Aorta (tissue), 5 donors: ENCODE data around the gene JPH3. TPM values are rescaled to one million over a fixed set of nuclear protein-coding genes. Genes with fewer than 3 reads are reported as not detected.

Experiments
- ATAC-seq: fragments of 200-7000 bp; cut with Tn5 transposase; one replicate; pipeline ENCODE4 v1.9.1; 2022; ENCODE audit warnings: moderate library complexity; ENCODE audit not compliant: low FRiP score
- DNase-seq, 2 donors: peaks; one replicate each; pipeline ENCODE4 v3.0.0-alpha.2; 2020
- H3K27ac ChIP-seq, 2 donors: one replicate each; pipeline ENCODE4 v1.5.1; 2013; ENCODE audit warnings: low read length in 2 of 2, mild to moderate bottlenecking in 2 of 2, moderate library complexity in 2 of 2, control low read depth in 1 of 2, inconsistent platforms in 1 of 2, low read depth in 1 of 2
- H3K27me3 ChIP-seq, 2 donors: one replicate each; pipeline ENCODE4 v1.6.1; 2013; ENCODE audit warnings: control low read depth in 1 of 2, low read length in 1 of 2, mild to moderate bottlenecking in 1 of 2, moderate library complexity in 1 of 2; ENCODE audit not compliant: insufficient read depth in 2 of 2, control insufficient read depth in 1 of 2
- H3K36me3 ChIP-seq, 2 donors: one replicate each; pipeline ENCODE4 v1.6.1; 2013; ENCODE audit warnings: control low read depth in 1 of 2, low read length in 1 of 2, mild to moderate bottlenecking in 1 of 2; ENCODE audit not compliant: insufficient read depth in 2 of 2, control insufficient read depth in 1 of 2
- H3K4me1 ChIP-seq, 2 donors: one replicate each; pipeline ENCODE4 v1.6.1; 2013; ENCODE audit warnings: low read length in 2 of 2, control low read depth in 1 of 2, mild to moderate bottlenecking in 1 of 2, moderate library complexity in 1 of 2; ENCODE audit not compliant: insufficient read depth in 2 of 2, control insufficient read depth in 1 of 2
- H3K4me3 ChIP-seq, 2 donors: one replicate each; pipeline ENCODE4 v1.5.1; 2013; ENCODE audit warnings: low read length in 2 of 2, control low read depth in 1 of 2, mild to moderate bottlenecking in 1 of 2
- H3K9me3 ChIP-seq: one replicate; pipeline ENCODE4 v1.6.1; 2013; ENCODE audit warnings: mild to moderate bottlenecking, low read length; ENCODE audit not compliant: control insufficient read depth
- WGBS, 2 donors: extraction: QIAGEN DNeasy Blood & Tissue Kit; methylation state at CpG; one replicate each; pipeline ENCODE4 v1.1.7; 2013; 5-methylcytosine and 5-hydroxymethylcytosine counted together
- intact Hi-C, 2 donors: fragments of 100-400 bp; cut with DNase I; formaldehyde crosslinking; loops; one replicate each; pipeline versions ENCODE4 v1.14.2 to v1.15.0; 2022
- polyA plus RNA-seq, 2 donors: library from polyadenylated mRNA; stranded (reverse); fragments of 200-250 nt; gene quantifications; one replicate each; pipeline ENCODE4 v1.2.3, GENCODE V29; 2013
- total RNA-seq, 2 donors: library from RNA; stranded (reverse); fragmentation: NEBNext Ultra II Directional; extraction: Animal tissue kit (Norgen Biotek cat#: 25700); gene quantifications; one replicate each; pipeline ENCODE4 v1.2.1, GENCODE V29; 2021
- donor health status: healthy with polysubstance abuse.
- donor health status: Bipolar disorder and iron deficiency.
- donor health status: DM: no; HTN: no; CAD: no.
- donor health status: DM: no; HTN: no; CAD: no.
- donor health status: DM: yes; HTN: yes; CAD: no.

JPH3 gene
- total and polyA plus RNA-seq, 4 donors = 0.21 to 0.26 TPM; not detected in 2

DNA sequence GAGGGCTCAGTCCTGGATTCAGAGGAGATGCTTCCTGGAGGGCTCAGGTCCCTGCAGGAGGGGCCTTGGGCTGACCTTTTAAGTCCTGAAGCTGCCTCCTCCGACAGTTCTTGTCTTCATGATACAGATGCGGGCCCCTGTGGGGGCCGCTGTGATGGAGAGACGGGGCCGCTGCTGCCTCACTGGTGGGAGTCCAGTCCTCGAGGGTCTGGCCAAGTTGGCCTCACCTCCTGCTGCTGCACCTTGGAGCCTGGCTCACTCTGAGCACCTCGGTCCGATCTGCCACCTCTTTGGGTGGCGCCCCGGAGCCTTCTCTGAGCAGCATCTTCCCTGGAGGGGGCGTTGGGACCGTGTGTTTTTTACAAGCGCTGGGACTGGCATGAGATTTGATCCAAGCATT is 84.4 kb downstream of the JPH3 start:
- WGBS, 2 donors = 70 to 77% methylated on average over 13 of the region's 13 CpGs
- Histone ChIP-seq H3K27ac (no peak overlapping the region), H3K4me1 (no peaks in the 10 kb centered on the region), H3K27me3 (no peaks in the 10 kb centered on the region), H3K9me3 (no peaks in the 10 kb centered on the region), H3K4me3 (no peak overlapping the region), H3K36me3 (no peaks in the 10 kb centered on the region)
- DNase-seq (no peak), ATAC-seq (no peak)
- intact Hi-C loops = no loop called here

DNA sequence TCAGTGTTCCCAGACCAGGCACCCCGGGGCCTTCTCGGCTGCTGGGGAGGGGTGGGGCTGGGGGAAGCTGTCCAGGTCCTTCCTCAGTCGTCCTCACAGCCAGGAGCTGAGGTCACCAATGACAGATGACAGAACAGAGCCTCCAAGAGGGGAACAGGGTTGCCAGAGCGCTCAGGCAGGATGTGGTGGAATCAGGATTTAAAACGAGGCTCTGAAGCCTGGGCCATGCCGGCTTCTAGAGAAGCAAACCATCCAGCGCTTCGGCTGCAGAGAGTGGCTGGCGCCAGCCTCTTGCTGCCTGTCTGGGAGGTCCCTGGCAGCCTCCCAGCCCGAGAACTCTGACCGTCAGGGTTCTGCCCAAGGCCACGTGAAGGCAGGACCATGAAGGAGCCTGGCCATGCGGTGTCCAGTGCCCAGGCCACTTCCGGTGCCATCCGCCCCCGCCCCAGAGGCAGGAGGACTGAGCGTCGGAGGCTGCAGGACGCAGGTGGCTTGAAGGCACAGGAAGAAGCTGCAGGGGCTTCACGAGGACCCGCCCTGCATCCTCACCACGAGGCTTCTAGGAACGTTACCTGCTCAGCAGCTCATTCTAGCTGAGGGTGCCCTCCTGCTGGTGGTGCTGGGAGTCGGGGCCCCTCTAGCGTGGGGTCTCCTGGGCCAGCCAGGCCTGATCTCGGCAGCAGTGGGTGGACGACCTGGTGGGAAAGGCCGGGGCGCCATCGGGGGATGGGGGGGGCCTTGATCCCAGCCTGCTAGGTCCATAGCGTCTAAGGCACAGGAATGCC is 85.0 kb downstream of the JPH3 start:
- intact Hi-C loops = no loop called here
- no peaks in the 10 kb centered on the region for H3K9me3 ChIP-seq
- DNase-seq = no peak
- no peaks in the 10 kb centered on the region for H3K4me1 ChIP-seq
- H3K27ac ChIP-seq = no peak overlapping the region
- H3K4me3 ChIP-seq = no peak overlapping the region
- no peak for ATAC-seq
- no peaks in the 10 kb centered on the region for H3K27me3 ChIP-seq
- no peaks in the 10 kb centered on the region for H3K36me3 ChIP-seq
- 64 to 66% methylated on average over 31 of the region's 31 CpGs for WGBS, 2 donors

DNA sequence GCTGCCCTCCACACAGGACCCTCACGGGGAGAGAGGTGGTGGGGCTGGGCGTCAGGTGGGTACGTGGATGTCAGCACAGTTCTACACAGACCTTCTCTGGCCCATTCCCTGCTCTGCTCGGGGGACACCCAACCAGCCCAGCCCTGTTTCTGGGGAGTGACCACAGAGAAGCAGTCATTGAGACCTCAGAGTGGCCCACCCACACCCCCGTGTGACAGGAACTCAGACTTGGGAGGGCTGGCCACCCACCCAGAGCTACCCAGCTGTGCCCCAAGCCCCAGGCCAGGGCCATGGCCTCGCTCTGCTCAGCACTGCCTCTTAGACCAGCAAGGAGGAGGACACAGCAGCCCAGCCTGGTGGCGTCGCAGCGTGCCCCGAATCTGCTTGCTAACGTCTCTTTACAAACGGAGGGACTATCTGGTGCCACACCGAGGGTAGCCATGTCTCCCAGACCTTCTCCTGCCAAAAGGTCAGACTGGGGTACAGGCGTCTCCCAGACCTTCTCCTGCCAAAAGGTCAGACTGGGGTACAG is 85.8 kb downstream of the JPH3 start:
- ATAC-seq = no peak
- Histone ChIP-seq H3K27ac (no peak overlapping the region), H3K4me3 (no peak overlapping the region), H3K9me3 (no peaks in the 10 kb centered on the region), H3K36me3 (no peaks in the 10 kb centered on the region), H3K27me3 (no peaks in the 10 kb centered on the region), H3K4me1 (no peaks in the 10 kb centered on the region)
- DNase-seq = no peak
- intact Hi-C loops = no loop called here
- 80 to 85% methylated on average over 14 of the region's 14 CpGs for WGBS, 2 donors

DNA sequence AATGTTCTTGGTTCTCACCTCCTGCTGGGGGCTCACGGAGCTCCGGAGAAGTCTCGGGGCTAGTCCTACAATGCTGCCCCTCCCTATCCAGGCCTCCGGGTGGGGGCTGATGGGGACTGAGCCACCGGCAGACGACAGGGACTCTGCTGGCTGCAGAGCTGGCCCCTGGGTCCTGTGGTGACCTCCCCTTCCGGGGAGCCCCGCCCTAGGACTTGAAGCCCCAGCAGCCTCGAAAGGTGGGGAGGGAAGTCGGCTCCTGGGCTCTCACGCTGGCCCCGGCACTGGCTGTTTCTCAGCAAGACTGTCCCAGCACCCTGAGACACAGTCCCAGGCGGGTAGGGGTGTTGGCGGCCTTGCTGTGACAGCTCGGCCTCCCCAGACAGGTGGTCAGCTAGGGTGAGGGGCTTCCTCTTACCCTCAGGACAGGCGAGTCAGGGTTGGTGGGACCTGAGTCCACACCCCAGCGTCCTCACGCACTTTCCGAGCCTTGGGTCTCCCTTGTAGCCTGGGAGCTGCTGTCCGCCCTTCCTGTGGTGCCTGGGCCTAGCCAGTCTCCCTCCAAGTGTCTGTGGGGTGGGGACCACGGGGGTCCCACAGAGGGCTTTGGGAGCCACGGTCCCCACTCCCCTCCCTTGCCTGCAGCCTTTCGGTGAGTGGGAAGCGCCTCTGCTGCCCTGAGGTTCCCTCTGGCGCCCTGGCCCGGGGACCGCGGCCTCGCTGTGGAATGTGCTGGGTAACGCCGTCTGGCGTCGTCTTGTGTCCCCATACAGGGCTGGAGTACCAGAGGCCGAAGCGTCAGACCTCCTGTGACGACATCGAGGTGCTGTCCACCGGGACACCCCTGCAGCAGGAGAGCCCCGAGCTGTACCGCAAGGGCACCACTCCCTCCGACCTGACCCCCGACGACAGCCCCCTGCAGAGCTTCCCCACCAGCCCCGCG is 86.8 kb downstream of the JPH3 start:
- intact Hi-C loops = no loop called here
- Histone ChIP-seq H3K4me1 (no peaks in the 10 kb centered on the region), H3K27ac (no peak overlapping the region), H3K36me3 (no peaks in the 10 kb centered on the region), H3K27me3 (no peaks in the 10 kb centered on the region), H3K4me3 (no peak overlapping the region), H3K9me3 (no peaks in the 10 kb centered on the region)
- ATAC-seq (no peak), DNase-seq (no peak)
- 88 to 90% methylated on average over 44 to 45 of the region's 45 CpGs for WGBS, 2 donors

DNA sequence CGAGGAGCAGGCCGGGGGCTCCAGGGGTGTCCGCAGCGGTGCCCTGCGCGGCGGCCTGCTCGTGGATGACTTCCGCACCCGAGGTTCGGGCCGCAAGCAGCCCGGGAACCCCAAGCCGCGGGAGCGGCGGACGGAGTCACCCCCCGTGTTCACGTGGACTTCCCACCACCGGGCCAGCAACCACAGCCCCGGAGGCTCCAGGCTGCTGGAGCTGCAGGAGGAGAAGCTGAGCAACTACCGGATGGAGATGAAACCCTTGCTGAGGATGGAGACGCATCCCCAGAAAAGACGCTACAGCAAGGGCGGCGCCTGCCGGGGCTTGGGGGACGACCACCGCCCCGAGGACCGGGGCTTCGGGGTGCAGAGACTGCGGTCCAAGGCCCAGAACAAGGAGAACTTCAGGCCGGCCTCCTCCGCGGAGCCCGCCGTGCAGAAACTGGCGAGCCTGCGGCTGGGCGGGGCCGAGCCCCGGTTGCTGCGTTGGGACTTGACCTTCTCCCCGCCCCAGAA is 87.7 kb downstream of the JPH3 start:
- DNase-seq = no peak
- no peak for ATAC-seq
- H3K9me3 ChIP-seq = no peaks in the 10 kb centered on the region
- intact Hi-C loops = no loop called here
- no peaks in the 10 kb centered on the region for H3K4me1 ChIP-seq
- H3K36me3 ChIP-seq = no peaks in the 10 kb centered on the region
- 93 to 94% methylated on average over 45 to 46 of the region's 46 CpGs for WGBS, 2 donors
- H3K27me3 ChIP-seq = no peaks in the 10 kb centered on the region
- no peak overlapping the region for H3K27ac ChIP-seq
- H3K4me3 ChIP-seq = no peak overlapping the region

DNA sequence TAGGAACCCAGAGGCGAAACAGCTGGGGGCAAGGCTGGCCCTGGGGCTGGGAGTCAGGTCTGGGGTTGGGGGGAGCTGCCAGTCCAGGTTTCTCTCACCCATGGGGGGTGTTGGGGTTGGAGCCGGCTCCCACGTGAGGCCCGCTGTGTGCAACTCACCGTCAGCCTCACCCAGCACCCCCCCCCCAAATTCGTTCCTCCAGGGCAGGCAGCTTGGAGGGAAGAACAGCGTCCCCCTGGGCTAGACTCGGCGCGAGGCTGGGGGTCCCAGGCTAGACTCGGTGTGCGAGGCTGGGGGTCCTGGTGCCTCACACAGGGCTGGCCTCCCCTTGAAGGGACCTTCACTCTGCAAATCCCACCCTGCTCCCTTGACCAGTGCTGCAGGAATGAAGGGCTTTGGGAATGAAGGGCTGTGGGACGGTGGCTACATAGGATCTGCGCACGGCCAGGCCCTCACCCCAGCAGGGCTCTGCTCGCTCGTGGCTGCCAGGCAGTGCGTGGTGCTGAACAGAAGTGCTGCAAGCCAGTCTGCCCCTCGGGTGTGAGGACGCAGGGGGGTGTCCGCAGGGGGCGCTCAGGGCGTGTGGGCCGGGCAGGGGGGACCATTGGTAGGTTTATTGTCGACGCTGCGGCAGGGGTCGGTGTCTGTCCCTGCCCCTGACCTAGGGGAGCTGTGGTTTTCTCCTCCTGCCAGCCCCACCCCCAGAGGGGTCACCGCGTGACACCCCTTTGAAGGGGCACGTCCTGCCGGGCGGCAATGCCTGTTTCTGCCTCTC is 88.8 kb downstream of the JPH3 start:
- intact Hi-C loops = no loop called here
- H3K27ac ChIP-seq = no peak overlapping the region
- no peaks in the 10 kb centered on the region for H3K36me3 ChIP-seq
- H3K9me3 ChIP-seq = no peaks in the 10 kb centered on the region
- no peaks in the 10 kb centered on the region for H3K27me3 ChIP-seq
- ATAC-seq (no peak), DNase-seq (no peak)
- no peaks in the 10 kb centered on the region for H3K4me1 ChIP-seq
- no peak overlapping the region for H3K4me3 ChIP-seq
- WGBS, 2 donors = 52 to 53% methylated on average over 33 of the region's 33 CpGs

DNA sequence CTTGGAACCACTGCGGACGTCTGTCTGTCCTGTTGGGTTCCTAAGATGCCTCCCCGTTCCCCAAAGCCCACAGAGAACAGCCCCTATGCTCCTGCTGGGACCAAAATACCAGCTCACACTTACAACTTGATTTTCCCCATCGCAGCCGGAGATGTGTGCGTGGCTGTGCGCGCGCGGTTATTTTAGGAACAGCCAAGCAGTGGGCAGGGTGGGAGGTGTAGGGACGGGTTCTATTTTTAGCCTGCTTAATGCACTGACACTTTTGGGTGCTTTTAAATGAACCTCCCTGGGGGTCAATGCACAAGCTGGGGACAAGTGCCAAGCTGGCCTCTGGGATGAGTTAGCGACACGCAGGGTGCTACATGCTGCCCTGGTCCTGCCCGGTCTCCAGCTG is 89.4 kb downstream of the JPH3 start:
- Histone ChIP-seq H3K4me3 (no peak overlapping the region), H3K27me3 (no peaks in the 10 kb centered on the region), H3K36me3 (no peaks in the 10 kb centered on the region), H3K4me1 (no peaks in the 10 kb centered on the region), H3K27ac (no peak overlapping the region), H3K9me3 (no peaks in the 10 kb centered on the region)
- ATAC-seq (no peak), DNase-seq (no peak)
- 10 to 11% methylated on average over 14 of the region's 14 CpGs for WGBS, 2 donors
- intact Hi-C loops = no loop called here

DNA sequence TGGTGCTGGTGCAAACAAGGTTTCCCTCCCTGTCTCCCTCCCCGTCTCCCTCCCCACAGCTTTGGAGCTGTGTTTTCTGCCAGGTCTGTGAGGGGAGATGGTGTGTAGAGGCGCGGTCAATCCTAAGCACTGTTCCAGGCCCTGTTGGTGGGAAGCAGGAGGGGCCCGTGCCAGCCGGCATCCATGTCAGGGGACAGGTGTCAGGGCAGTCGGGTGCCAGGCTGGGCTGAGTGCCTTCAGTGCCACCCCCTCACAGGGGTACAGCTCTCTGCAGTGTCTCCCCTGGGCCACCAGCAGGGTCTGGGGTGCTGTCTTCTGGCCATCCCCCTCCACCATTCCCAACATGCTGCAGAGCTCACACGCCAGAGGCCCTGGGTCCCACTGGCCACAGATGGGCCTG is 89.9 kb downstream of the JPH3 start:
- no peaks in the 10 kb centered on the region for H3K27me3 ChIP-seq
- no peak overlapping the region for H3K27ac ChIP-seq
- no peaks in the 10 kb centered on the region for H3K4me1 ChIP-seq
- ATAC-seq (no peak), DNase-seq (no peak)
- 44 to 53% methylated on average over 7 of the region's 7 CpGs for WGBS, 2 donors
- no peaks in the 10 kb centered on the region for H3K36me3 ChIP-seq
- no peak overlapping the region for H3K4me3 ChIP-seq
- H3K9me3 ChIP-seq = no peaks in the 10 kb centered on the region
- intact Hi-C loops = no loop called here
